HepG2 (cell line): ENCODE measurements around the gene U2AF2. TPM values are rescaled to one million over a fixed set of nuclear protein-coding genes. Genes with fewer than 3 reads are reported as not detected.

Source experiments
- CEBPG ChIP-seq: IDR thresholded peaks from 2 replicates; pipeline ENCODE4 v1.6.1; 2016
- CHD4 ChIP-seq: fragments of 200-600 bp; sonication (generic); IDR thresholded peaks from 2 replicates; pipeline ENCODE4 v1.7.0; 2017; ENCODE audit warnings: mild to moderate bottlenecking, low read length, borderline replicate concordance
- FLYWCH1 ChIP-seq: sonication (generic); formaldehyde crosslinking; IDR thresholded peaks from 2 replicates; pipeline ENCODE4 v1.8.1; 2023; ENCODE audit warnings: mild to moderate bottlenecking, missing genetic modification reagents
- FOXJ3 ChIP-seq: sonication (generic); formaldehyde crosslinking; IDR thresholded peaks from 2 replicates; pipeline ENCODE4 v1.4.0; 2020; ENCODE audit warnings: missing genetic modification reagents, mild to moderate bottlenecking, borderline replicate concordance
- HDAC2 ChIP-seq: sonication (generic); formaldehyde crosslinking; IDR thresholded peaks from 2 replicates; pipeline ENCODE4 v1.4.0; 2020; ENCODE audit warnings: missing genetic modification reagents
- NCOA1 ChIP-seq: sonication (generic); formaldehyde crosslinking; IDR thresholded peaks from 2 replicates; pipeline ENCODE4 v1.9.0; 2021; ENCODE audit warnings: missing genetic modification reagents
- NFIC ChIP-seq: IDR thresholded peaks from 2 replicates; pipeline ENCODE4 v1.6.1; 2012; ENCODE audit warnings: mild to moderate bottlenecking, low read length, inconsistent platforms
- ONECUT2 ChIP-seq: sonication (generic); formaldehyde crosslinking; IDR thresholded peaks from 2 replicates; pipeline ENCODE4 v1.4.0; 2020; ENCODE audit warnings: missing genetic modification reagents
- SETDB1 ChIP-seq: sonication (generic); formaldehyde crosslinking; IDR thresholded peaks from 2 replicates; pipeline ENCODE4 v1.5.1; 2020; ENCODE audit warnings: missing genetic modification reagents, mild to moderate bottlenecking, borderline replicate concordance
- SMAD9 ChIP-seq: sonication (generic); formaldehyde crosslinking; IDR thresholded peaks from 2 replicates; pipeline ENCODE4 v1.5.1; 2020; ENCODE audit warnings: mild to moderate bottlenecking, missing genetic modification reagents
- TAF1 ChIP-seq: sonication (generic); formaldehyde crosslinking; IDR thresholded peaks from 2 replicates; pipeline ENCODE4 v1.4.0; 2020; ENCODE audit warnings: missing genetic modification reagents
- WIZ ChIP-seq: sonication (generic); formaldehyde crosslinking; IDR thresholded peaks from 2 replicates; pipeline ENCODE4 v1.5.1; 2020; ENCODE audit warnings: mild to moderate bottlenecking, missing genetic modification reagents
- ZBTB7A ChIP-seq: sonication (generic); formaldehyde crosslinking; IDR thresholded peaks from 2 replicates; pipeline ENCODE4 v1.8.0; 2022; ENCODE audit warnings: mild to moderate bottlenecking, missing genetic modification reagents
- ZNF232 ChIP-seq: sonication (generic); formaldehyde crosslinking; IDR thresholded peaks from 2 replicates; pipeline ENCODE4 v1.4.0; 2020; ENCODE audit warnings: missing genetic modification reagents, borderline replicate concordance
- ZNF879 ChIP-seq: sonication (generic); formaldehyde crosslinking; IDR thresholded peaks from 2 replicates; pipeline ENCODE4 v1.8.1; 2023; ENCODE audit warnings: missing genetic modification reagents
- polyA plus RNA-seq, 8 experiments: library from polyadenylated mRNA; depleted of rRNA in 3 of 8; stranded (reverse) in 7 of 8; unstranded in 1 of 8; fragments of >200 nt; fragmentation: Illumina TruSeq in 4 of 8; extraction: Trizol in 4 of 8; gene quantifications; 2 replicates each; pipeline versions ENCODE4 v1.2.1 to v1.2.3, GENCODE V29; 2011 to 2016; ENCODE audit warnings: low read depth in 4 of 8, missing spikeins in 1 of 8, mixed read lengths in 1 of 8; ENCODE audit not compliant: insufficient read depth in 1 of 8
- total RNA-seq, 5 experiments: library from RNA; depleted of rRNA; stranded (reverse); fragments of >200 nt; fragmentation: Illumina TruSeq; extraction: Trizol; gene quantifications; 2 replicates each; pipeline ENCODE4 v1.2.3, GENCODE V29; 2016; ENCODE audit warnings: low read depth in 1 of 5
- TF ChIP-seq, protein P1 (sequence below): sonication (generic); formaldehyde crosslinking; IDR thresholded peaks from 2 replicates; pipeline ENCODE4 v1.8.0; 2022; ENCODE audit warnings: missing genetic modification reagents, mild to moderate bottlenecking, borderline replicate concordance
- TF ChIP-seq, protein P2 (sequence below): sonication (generic); formaldehyde crosslinking; IDR thresholded peaks from 2 replicates; pipeline ENCODE4 v1.4.0; 2020; ENCODE audit warnings: missing genetic modification reagents
- TF ChIP-seq, protein P3 (sequence below): sonication (generic); formaldehyde crosslinking; IDR thresholded peaks from 2 replicates; pipeline ENCODE4 v1.8.0; 2022; ENCODE audit warnings: mild to moderate bottlenecking, missing genetic modification reagents; ENCODE audit not compliant: insufficient replicate concordance
- TF ChIP-seq, protein P4 (sequence below): sonication (generic); formaldehyde crosslinking; IDR thresholded peaks from 2 replicates; pipeline ENCODE4 v1.4.0; 2020; ENCODE audit warnings: missing genetic modification reagents, borderline replicate concordance
- TF ChIP-seq, protein P5 (sequence below): sonication (generic); formaldehyde crosslinking; IDR thresholded peaks from 2 replicates; pipeline ENCODE4 v1.5.1; 2020; ENCODE audit warnings: missing genetic modification reagents, mild to moderate bottlenecking, borderline replicate concordance

Gene U2AF2
- total and polyA plus RNA-seq, 2 of the 13 experiments (the other 11 are each of a cell fraction or from before 2014, with no cell fraction given), result 84.3 to 124 TPM

DNA sequence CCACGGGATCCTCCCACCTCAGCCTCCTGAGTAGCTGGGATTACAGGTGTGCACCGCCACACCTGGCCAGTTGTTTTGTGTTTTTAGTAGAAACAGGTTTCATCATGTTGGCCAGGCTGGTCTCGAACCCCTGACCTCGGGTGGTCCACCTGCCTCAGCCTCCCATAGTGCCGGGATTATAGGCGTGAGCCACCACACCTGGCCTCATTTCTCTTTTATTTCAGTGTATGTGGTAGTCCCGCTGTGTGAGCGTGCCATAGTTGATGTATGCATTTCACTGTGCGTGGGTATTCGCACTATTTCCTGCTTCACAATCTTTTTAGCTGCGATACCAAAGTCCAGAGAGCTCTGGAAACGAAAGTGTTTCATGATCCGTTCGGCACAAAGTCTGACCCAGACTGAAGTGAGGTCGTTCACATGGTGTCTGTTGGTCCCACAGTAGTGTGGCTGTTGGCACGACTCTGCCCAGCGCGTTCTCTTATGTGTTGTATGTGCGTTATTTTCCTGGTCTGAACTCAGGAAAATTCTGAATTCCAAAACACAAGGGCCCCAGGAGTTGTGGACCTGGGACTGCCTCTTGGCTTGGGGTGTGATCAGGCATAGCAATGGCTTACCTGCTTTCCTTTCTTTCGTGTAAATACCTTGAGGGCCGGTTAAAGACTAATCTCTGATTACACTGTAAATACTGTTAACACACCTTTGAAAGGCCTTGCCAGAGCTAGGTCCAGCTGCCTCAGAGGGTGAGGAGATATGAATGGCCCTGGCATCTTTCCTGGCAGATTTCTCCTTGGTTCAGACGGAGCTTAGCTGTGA, 28.8 kb downstream of the U2AF2 start (continued):
- TF ChIP-seq WIZ (CRISPR knock-in tag) (no peak), ONECUT2 (CRISPR knock-in tag) (no peak), NFIC (no peak; the same call in 1 of the 2 replicates), ZNF879 (CRISPR knock-in tag) (no peak), FOXJ3 (peak; percentile 70), TAF1 (no peak), ZBTB7A (no peak), CHD4 (peak; percentile 67; the same call in 1 of the 2 replicates), CEBPG (CRISPR knock-in tag) (no peak; the same call in 1 of the 2 replicates), SETDB1 (CRISPR knock-in tag) (no peak), ZNF232 (CRISPR knock-in tag) (peak; percentile 69; the same call in 1 of the 2 replicates), FLYWCH1 (CRISPR knock-in tag) (no peak), SMAD9 (CRISPR knock-in tag) (no peak), HDAC2 (CRISPR knock-in tag) (peak; percentile 73), NCOA1 (CRISPR knock-in tag) (no peak)
- TF ChIP-seq, protein P1, sequence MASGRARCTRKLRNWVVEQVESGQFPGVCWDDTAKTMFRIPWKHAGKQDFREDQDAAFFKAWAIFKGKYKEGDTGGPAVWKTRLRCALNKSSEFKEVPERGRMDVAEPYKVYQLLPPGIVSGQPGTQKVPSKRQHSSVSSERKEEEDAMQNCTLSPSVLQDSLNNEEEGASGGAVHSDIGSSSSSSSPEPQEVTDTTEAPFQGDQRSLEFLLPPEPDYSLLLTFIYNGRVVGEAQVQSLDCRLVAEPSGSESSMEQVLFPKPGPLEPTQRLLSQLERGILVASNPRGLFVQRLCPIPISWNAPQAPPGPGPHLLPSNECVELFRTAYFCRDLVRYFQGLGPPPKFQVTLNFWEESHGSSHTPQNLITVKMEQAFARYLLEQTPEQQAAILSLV (CRISPR knock-in tag), result peak; percentile 28; the same call in 1 of the 2 replicates
- TF ChIP-seq, protein P2, sequence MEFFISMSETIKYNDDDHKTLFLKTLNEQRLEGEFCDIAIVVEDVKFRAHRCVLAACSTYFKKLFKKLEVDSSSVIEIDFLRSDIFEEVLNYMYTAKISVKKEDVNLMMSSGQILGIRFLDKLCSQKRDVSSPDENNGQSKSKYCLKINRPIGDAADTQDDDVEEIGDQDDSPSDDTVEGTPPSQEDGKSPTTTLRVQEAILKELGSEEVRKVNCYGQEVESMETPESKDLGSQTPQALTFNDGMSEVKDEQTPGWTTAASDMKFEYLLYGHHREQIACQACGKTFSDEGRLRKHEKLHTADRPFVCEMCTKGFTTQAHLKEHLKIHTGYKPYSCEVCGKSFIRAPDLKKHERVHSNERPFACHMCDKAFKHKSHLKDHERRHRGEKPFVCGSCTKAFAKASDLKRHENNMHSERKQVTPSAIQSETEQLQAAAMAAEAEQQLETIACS (CRISPR knock-in tag), result no peak
- TF ChIP-seq, protein P3, sequence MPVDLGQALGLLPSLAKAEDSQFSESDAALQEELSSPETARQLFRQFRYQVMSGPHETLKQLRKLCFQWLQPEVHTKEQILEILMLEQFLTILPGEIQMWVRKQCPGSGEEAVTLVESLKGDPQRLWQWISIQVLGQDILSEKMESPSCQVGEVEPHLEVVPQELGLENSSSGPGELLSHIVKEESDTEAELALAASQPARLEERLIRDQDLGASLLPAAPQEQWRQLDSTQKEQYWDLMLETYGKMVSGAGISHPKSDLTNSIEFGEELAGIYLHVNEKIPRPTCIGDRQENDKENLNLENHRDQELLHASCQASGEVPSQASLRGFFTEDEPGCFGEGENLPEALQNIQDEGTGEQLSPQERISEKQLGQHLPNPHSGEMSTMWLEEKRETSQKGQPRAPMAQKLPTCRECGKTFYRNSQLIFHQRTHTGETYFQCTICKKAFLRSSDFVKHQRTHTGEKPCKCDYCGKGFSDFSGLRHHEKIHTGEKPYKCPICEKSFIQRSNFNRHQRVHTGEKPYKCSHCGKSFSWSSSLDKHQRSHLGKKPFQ (CRISPR knock-in tag), result peak; percentile 75
- TF ChIP-seq, protein P4, sequence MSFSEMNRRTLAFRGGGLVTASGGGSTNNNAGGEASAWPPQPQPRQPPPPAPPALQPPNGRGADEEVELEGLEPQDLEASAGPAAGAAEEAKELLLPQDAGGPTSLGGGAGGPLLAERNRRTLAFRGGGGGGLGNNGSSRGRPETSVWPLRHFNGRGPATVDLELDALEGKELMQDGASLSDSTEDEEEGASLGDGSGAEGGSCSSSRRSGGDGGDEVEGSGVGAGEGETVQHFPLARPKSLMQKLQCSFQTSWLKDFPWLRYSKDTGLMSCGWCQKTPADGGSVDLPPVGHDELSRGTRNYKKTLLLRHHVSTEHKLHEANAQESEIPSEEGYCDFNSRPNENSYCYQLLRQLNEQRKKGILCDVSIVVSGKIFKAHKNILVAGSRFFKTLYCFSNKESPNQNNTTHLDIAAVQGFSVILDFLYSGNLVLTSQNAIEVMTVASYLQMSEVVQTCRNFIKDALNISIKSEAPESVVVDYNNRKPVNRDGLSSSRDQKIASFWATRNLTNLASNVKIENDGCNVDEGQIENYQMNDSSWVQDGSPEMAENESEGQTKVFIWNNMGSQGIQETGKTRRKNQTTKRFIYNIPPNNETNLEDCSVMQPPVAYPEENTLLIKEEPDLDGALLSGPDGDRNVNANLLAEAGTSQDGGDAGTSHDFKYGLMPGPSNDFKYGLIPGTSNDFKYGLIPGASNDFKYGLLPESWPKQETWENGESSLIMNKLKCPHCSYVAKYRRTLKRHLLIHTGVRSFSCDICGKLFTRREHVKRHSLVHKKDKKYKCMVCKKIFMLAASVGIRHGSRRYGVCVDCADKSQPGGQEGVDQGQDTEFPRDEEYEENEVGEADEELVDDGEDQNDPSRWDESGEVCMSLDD (CRISPR knock-in tag), result no peak
- TF ChIP-seq, protein P5, sequence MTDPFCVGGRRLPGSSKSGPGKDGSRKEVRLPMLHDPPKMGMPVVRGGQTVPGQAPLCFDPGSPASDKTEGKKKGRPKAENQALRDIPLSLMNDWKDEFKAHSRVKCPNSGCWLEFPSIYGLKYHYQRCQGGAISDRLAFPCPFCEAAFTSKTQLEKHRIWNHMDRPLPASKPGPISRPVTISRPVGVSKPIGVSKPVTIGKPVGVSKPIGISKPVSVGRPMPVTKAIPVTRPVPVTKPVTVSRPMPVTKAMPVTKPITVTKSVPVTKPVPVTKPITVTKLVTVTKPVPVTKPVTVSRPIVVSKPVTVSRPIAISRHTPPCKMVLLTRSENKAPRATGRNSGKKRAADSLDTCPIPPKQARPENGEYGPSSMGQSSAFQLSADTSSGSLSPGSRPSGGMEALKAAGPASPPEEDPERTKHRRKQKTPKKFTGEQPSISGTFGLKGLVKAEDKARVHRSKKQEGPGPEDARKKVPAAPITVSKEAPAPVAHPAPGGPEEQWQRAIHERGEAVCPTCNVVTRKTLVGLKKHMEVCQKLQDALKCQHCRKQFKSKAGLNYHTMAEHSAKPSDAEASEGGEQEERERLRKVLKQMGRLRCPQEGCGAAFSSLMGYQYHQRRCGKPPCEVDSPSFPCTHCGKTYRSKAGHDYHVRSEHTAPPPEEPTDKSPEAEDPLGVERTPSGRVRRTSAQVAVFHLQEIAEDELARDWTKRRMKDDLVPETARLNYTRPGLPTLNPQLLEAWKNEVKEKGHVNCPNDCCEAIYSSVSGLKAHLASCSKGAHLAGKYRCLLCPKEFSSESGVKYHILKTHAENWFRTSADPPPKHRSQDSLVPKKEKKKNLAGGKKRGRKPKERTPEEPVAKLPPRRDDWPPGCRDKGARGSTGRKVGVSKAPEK (CRISPR knock-in tag), result no peak
